ENCODE results near the gene PAPSS2.

PAPSS2 gene

GRCh38 chr10:87790185-87790584 is 130.5 kb downstream of the PAPSS2 start:
- no peak for DNase-seq (ENCODE audit: low read depth in 2 of 2)

DNA sequence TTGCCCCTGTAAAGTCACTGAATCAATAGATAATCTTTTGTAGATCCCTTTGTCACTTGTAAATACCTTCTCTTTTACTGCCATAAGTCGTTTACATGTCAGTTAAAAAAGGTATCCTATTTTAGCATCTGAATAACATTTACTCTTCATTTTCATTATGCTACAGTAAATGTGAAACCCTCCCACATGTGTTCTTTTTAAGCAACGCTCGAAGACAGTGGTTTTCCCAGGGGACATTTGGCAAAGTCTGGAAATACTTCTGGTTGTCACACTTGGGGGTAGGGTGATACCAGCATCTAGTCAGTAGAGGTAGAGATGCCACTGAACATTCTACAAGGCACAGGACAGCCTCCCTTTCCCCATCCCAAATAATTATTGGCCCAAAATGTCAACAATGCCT is 134.6 kb downstream of the PAPSS2 start:
- DNase-seq (ENCODE audit: low read depth in 2 of 2) = no peak
